HepG2 (cell line): ENCODE data around the gene ATE1. TPM values are rescaled to one million over a fixed set of nuclear protein-coding genes. Genes with fewer than 3 reads are reported as not detected.

Experiments used
- BRF2 ChIP-seq: sonication (generic); formaldehyde crosslinking; IDR thresholded peaks from 2 replicates; pipeline ENCODE4 v1.8.1; 2022; ENCODE audit warnings: mild to moderate bottlenecking, missing genetic modification reagents
- CBX1 ChIP-seq: IDR thresholded peaks from one replicate; pipeline ENCODE4 v1.6.1; 2016; ENCODE audit warnings: antibody characterized with exemption, low read depth
- DZIP1 ChIP-seq: sonication (generic); formaldehyde crosslinking; IDR thresholded peaks from 2 replicates; pipeline ENCODE4 v1.5.0; 2020; ENCODE audit warnings: mild to moderate bottlenecking, missing genetic modification reagents
- ELK4 ChIP-seq: sonication (generic); formaldehyde crosslinking; IDR thresholded peaks from 2 replicates; pipeline ENCODE4 v1.9.0; 2021; ENCODE audit warnings: missing genetic modification reagents, borderline replicate concordance
- FOSL2 ChIP-seq: sonication (generic); formaldehyde crosslinking; IDR thresholded peaks from 2 replicates; pipeline ENCODE4 v1.4.0; 2020; ENCODE audit warnings: missing genetic modification reagents
- HNRNPL ChIP-seq: fragments of 200-400 bp; formaldehyde crosslinking; IDR thresholded peaks from 2 replicates; pipeline ENCODE4 v1.6.1; 2017; ENCODE audit warnings: mild to moderate bottlenecking, low read depth, low read length
- KAT8 ChIP-seq: IDR thresholded peaks from 2 replicates; pipeline ENCODE4 v1.6.1; 2016; ENCODE audit warnings: missing genetic modification reagents, missing compliant biosample characterization
- KLF13 ChIP-seq: sonication (generic); formaldehyde crosslinking; IDR thresholded peaks from 2 replicates; pipeline ENCODE4 v1.4.0; 2020; ENCODE audit warnings: mild to moderate bottlenecking, missing genetic modification reagents
- MED8 ChIP-seq: sonication (generic); formaldehyde crosslinking; IDR thresholded peaks from 2 replicates; pipeline ENCODE4 v1.8.1; 2023; ENCODE audit warnings: mild to moderate bottlenecking, missing genetic modification reagents; ENCODE audit not compliant: insufficient replicate concordance
- PTBP1 ChIP-seq: fragments of 200-400 bp; formaldehyde crosslinking; IDR thresholded peaks from 2 replicates; pipeline ENCODE4 v1.6.1; 2018; ENCODE audit warnings: low read length, low read depth; ENCODE audit not compliant: poor library complexity, severe bottlenecking
- RBM39 ChIP-seq: fragments of 200-400 bp; formaldehyde crosslinking; IDR thresholded peaks from one replicate; pipeline ENCODE4 v1.6.1; 2018; ENCODE audit warnings: antibody characterized with exemption, mild to moderate bottlenecking, low read depth, low read length; ENCODE audit not compliant: poor library complexity, severe bottlenecking
- ZBTB7B ChIP-seq: sonication (generic); formaldehyde crosslinking; IDR thresholded peaks from 2 replicates; pipeline ENCODE4 v1.4.0; 2020; ENCODE audit warnings: missing genetic modification reagents
- ZC3H4 ChIP-seq: sonication (generic); formaldehyde crosslinking; IDR thresholded peaks from 2 replicates; pipeline ENCODE4 v1.4.0; 2020; ENCODE audit warnings: missing genetic modification reagents, borderline replicate concordance
- ZNF605 ChIP-seq: sonication (generic); formaldehyde crosslinking; IDR thresholded peaks from 2 replicates; pipeline ENCODE4 v1.8.0; 2022; ENCODE audit warnings: mild to moderate bottlenecking, missing genetic modification reagents
- ZNF652 ChIP-seq: IDR thresholded peaks from 2 replicates; pipeline ENCODE4 v1.6.1; 2016; ENCODE audit warnings: low read depth, borderline replicate concordance
- polyA plus RNA-seq, 8 experiments: library from polyadenylated mRNA; depleted of rRNA in 3 of 8; stranded (reverse) in 7 of 8; unstranded in 1 of 8; fragments of >200 nt; fragmentation: Illumina TruSeq in 4 of 8; extraction: Trizol in 4 of 8; gene quantifications; 2 replicates each; pipeline versions ENCODE4 v1.2.1 to v1.2.3, GENCODE V29; 2011 to 2016; ENCODE audit warnings: low read depth in 4 of 8, missing spikeins in 1 of 8, mixed read lengths in 1 of 8; ENCODE audit not compliant: insufficient read depth in 1 of 8
- total RNA-seq, 5 experiments: library from RNA; depleted of rRNA; stranded (reverse); fragments of >200 nt; fragmentation: Illumina TruSeq; extraction: Trizol; gene quantifications; 2 replicates each; pipeline ENCODE4 v1.2.3, GENCODE V29; 2016; ENCODE audit warnings: low read depth in 1 of 5
- TF ChIP-seq, protein P1 (sequence below), 2 experiments: sonication (generic) in 1 of 2; formaldehyde crosslinking in 1 of 2; IDR thresholded peaks; 2 replicates each; pipeline versions ENCODE4 v1.4.0 to v1.6.1; 2018 to 2020; ENCODE audit warnings: missing genetic modification reagents in 2 of 2, borderline replicate concordance in 1 of 2, low read depth in 1 of 2, mild to moderate bottlenecking in 1 of 2, missing biosample characterization in 1 of 2
- TF ChIP-seq, protein P2 (sequence below): sonication (generic); formaldehyde crosslinking; IDR thresholded peaks from 2 replicates; pipeline ENCODE4 v1.5.0; 2020; ENCODE audit warnings: mild to moderate bottlenecking, missing genetic modification reagents

Gene ATE1
- total and polyA plus RNA-seq, 2 of the 13 experiments (the other 11 are each of a cell fraction or from before 2014, with no cell fraction given), result 17.5 to 42.2 TPM

DNA sequence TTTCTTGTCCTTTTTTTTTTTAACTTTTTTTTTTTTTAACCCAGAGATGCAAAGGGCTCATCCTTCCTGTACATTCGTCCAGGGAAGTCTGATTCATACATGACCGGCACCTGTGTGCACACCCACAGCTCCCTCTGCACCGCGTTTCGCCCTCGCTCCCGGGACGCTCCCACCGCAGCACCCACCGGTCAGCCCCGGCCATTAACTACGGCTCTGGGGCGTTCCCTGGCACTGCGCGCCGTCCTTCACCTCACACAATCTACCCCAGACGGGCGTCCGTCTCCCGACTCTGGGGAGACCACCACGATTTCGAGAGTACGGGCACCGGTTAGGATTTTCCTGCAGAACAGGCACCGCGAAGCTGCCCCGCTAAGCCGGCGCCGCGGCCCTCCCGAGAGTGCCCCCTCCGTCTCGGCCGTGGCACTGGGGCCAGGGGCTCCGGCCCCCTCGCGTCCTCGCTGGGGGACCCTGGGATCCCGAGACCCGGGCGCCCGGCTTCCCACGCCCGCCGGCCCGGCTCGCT, 452 bp downstream of the ATE1 start (continued):
- TF ChIP-seq DZIP1 (CRISPR knock-in tag), result peak; percentile 40; the same call in 1 of the 2 replicates
- TF ChIP-seq CBX1, result peak; percentile 34
- no peak for TF ChIP-seq ZNF605 (CRISPR knock-in tag)
- 0 out of 2 replicates have a peak, but pooled peaks have one; percentile 13 for TF ChIP-seq ZBTB7B
- TF ChIP-seq, protein P1, sequence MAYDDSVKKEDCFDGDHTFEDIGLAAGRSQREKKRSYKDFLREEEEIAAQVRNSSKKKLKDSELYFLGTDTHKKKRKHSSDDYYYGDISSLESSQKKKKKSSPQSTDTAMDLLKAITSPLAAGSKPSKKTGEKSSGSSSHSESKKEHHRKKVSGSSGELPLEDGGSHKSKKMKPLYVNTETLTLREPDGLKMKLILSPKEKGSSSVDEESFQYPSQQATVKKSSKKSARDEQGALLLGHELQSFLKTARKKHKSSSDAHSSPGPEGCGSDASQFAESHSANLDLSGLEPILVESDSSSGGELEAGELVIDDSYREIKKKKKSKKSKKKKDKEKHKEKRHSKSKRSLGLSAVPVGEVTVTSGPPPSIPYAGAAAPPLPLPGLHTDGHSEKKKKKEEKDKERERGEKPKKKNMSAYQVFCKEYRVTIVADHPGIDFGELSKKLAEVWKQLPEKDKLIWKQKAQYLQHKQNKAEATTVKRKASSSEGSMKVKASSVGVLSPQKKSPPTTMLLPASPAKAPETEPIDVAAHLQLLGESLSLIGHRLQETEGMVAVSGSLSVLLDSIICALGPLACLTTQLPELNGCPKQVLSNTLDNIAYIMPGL (CRISPR knock-in tag; IDR thresholded peaks at IDR 0.05; ENCODE audit: borderline replicate concordance in 1 of 2, low read depth in 1 of 2), result peak in 1 of 2 experiments; percentile 7; a peak in 1 of 4 replicates
- no peak for TF ChIP-seq ZNF652
- peak; percentile 39 for TF ChIP-seq RBM39
- TF ChIP-seq FOSL2, result peak; percentile 44; the same call in 1 of the 2 replicates
- TF ChIP-seq HNRNPL, result 0 out of 2 replicates have a peak, but pooled peaks have one; percentile 43
- TF ChIP-seq ELK4 (CRISPR knock-in tag), result no peak
- no peak for TF ChIP-seq MED8 (CRISPR knock-in tag)
- peak; percentile 8; the same call in 1 of the 2 replicates for TF ChIP-seq KAT8
- TF ChIP-seq ZC3H4, result 0 out of 2 replicates have a peak, but pooled peaks have one; percentile 30
- TF ChIP-seq, protein P2, sequence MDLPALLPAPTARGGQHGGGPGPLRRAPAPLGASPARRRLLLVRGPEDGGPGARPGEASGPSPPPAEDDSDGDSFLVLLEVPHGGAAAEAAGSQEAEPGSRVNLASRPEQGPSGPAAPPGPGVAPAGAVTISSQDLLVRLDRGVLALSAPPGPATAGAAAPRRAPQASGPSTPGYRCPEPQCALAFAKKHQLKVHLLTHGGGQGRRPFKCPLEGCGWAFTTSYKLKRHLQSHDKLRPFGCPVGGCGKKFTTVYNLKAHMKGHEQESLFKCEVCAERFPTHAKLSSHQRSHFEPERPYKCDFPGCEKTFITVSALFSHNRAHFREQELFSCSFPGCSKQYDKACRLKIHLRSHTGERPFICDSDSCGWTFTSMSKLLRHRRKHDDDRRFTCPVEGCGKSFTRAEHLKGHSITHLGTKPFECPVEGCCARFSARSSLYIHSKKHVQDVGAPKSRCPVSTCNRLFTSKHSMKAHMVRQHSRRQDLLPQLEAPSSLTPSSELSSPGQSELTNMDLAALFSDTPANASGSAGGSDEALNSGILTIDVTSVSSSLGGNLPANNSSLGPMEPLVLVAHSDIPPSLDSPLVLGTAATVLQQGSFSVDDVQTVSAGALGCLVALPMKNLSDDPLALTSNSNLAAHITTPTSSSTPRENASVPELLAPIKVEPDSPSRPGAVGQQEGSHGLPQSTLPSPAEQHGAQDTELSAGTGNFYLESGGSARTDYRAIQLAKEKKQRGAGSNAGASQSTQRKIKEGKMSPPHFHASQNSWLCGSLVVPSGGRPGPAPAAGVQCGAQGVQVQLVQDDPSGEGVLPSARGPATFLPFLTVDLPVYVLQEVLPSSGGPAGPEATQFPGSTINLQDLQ (CRISPR knock-in tag), result 0 out of 2 replicates have a peak, but pooled peaks have one; percentile 26
- TF ChIP-seq PTBP1, result peak; percentile 41
- TF ChIP-seq BRF2 (CRISPR knock-in tag), result peak; percentile 78
- no peak for TF ChIP-seq KLF13 (CRISPR knock-in tag)
